ENCODE results near the gene C9. TPM values are rescaled to one million over a fixed set of nuclear protein-coding genes. Genes with fewer than 3 reads are reported as not detected.

The C9 gene
- total RNA-seq, 1 donor from 2014 or later: not detected

- H3K36me3 ChIP-seq: peaks cover 21% of the 10 kb centered on the region
- no peaks in the 10 kb centered on the region for H3K27me3 ChIP-seq (ENCODE audit: low read depth)
- no peak overlapping the region for H3K4me3 ChIP-seq
- peaks cover 62% of the 10 kb centered on the region for H3K4me1 ChIP-seq
- no peaks in the 10 kb centered on the region for H3K9me3 ChIP-seq (replicated peaks)
- no peak overlapping the region for H3K27ac ChIP-seq (replicated peaks)
- TF ChIP-seq, protein P1, sequence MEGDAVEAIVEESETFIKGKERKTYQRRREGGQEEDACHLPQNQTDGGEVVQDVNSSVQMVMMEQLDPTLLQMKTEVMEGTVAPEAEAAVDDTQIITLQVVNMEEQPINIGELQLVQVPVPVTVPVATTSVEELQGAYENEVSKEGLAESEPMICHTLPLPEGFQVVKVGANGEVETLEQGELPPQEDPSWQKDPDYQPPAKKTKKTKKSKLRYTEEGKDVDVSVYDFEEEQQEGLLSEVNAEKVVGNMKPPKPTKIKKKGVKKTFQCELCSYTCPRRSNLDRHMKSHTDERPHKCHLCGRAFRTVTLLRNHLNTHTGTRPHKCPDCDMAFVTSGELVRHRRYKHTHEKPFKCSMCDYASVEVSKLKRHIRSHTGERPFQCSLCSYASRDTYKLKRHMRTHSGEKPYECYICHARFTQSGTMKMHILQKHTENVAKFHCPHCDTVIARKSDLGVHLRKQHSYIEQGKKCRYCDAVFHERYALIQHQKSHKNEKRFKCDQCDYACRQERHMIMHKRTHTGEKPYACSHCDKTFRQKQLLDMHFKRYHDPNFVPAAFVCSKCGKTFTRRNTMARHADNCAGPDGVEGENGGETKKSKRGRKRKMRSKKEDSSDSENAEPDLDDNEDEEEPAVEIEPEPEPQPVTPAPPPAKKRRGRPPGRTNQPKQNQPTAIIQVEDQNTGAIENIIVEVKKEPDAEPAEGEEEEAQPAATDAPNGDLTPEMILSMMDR (IDR thresholded peaks at IDR 0.05; ENCODE audit: borderline replicate concordance): no peak
- DNase-seq: no peak
- intact Hi-C loops (cut with micrococcal nuclease): no loop called here
Observed at GRCh38 chr5:39396843-39397242, 32.5 kb upstream of the C9 start.

DNA sequence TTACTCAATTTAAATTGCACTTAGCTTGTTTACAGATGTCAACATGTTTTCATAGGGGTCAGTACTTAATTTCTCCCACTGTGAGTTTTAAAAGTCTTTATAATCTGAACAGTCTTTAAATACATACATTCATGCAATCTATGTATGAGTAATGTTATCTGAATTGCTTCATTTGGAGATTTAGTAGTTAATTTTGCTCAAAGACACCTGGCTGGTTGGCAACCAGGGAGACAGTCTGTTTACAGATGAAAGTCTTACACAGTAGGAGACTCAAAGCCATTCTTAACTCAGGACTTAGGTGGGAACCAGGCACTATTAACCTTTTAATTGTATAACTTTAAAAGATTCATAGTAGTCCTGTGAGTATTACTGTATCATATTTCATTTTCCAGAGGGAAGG lies 31.2 kb upstream of the C9 start:
- no peaks in the 10 kb centered on the region for H3K27me3 ChIP-seq (ENCODE audit: low read depth)
- intact Hi-C loops (cut with micrococcal nuclease): no loop called here
- peaks cover 52% of the 10 kb centered on the region for H3K4me1 ChIP-seq
- H3K4me3 ChIP-seq: no peak overlapping the region
- H3K27ac ChIP-seq (replicated peaks): no peak overlapping the region
- DNase-seq: no peak
- H3K9me3 ChIP-seq (replicated peaks): no peaks in the 10 kb centered on the region
- peaks cover 32% of the 10 kb centered on the region for H3K36me3 ChIP-seq
- TF ChIP-seq, protein P1 (IDR thresholded peaks at IDR 0.05; ENCODE audit: borderline replicate concordance): no peak

GRCh38 chr5:39394946-39395345 lies 30.7 kb upstream of the C9 start:
- Histone ChIP-seq H3K4me3 (no peak overlapping the region), H3K36me3 (peaks cover 38% of the 10 kb centered on the region), H3K4me1 (peaks cover 46% of the 10 kb centered on the region), H3K9me3 (replicated peaks) (no peaks in the 10 kb centered on the region), H3K27me3 (ENCODE audit: low read depth) (no peaks in the 10 kb centered on the region), H3K27ac (replicated peaks) (no peak overlapping the region)
- TF ChIP-seq, protein P1 (IDR thresholded peaks at IDR 0.05; ENCODE audit: borderline replicate concordance): no peak
- no peak for DNase-seq
- intact Hi-C loops (cut with micrococcal nuclease): no loop called here

DNA sequence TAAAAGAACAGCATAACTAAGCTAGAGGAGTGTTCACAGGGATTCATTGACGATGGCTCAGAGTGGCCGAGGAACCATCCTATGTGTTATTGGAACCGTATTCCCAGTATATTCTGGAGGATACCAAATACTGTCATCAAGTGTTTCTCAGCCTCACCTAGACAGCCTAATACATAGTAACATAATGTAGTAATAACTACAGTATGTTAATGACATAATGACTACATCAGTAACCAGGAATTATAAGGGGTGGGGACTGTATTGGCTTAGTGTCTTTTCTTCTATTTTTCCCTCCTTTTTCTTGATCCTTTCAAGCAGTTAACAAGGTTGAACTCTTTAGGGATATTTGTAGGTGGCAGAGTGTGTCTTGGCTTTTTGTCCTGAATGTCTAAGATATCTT lies 26.6 kb upstream of the C9 start:
- Histone ChIP-seq H3K36me3 (peaks cover 74% of the 10 kb centered on the region), H3K4me1 (peaks cover 8% of the 10 kb centered on the region), H3K27ac (replicated peaks) (no peak overlapping the region), H3K27me3 (ENCODE audit: low read depth) (no peaks in the 10 kb centered on the region), H3K4me3 (no peak overlapping the region), H3K9me3 (replicated peaks) (no peaks in the 10 kb centered on the region)
- TF ChIP-seq, protein P1 (IDR thresholded peaks at IDR 0.05; ENCODE audit: borderline replicate concordance): no peak
- intact Hi-C loops (cut with micrococcal nuclease): no loop called here
- DNase-seq: no peak

GRCh38 chr5:39387293-39387692 lies 23.0 kb upstream of the C9 start:
- TF ChIP-seq, protein P1 (IDR thresholded peaks at IDR 0.05; ENCODE audit: borderline replicate concordance): no peak

GRCh38 chr5:39384271-39384670 lies 20.0 kb upstream of the C9 start:
- Histone ChIP-seq H3K36me3 (peaks cover 70% of the 10 kb centered on the region), H3K9me3 (replicated peaks) (no peaks in the 10 kb centered on the region), H3K27me3 (ENCODE audit: low read depth) (no peaks in the 10 kb centered on the region), H3K4me1 (peaks cover 12% of the 10 kb centered on the region), H3K4me3 (no peak overlapping the region), H3K27ac (replicated peaks) (no peak overlapping the region)
- TF ChIP-seq, protein P1 (IDR thresholded peaks at IDR 0.05; ENCODE audit: borderline replicate concordance): no peak
- intact Hi-C loops (cut with micrococcal nuclease): no loop called here
- DNase-seq: no peak

More at GRCh38 chr5:39387293-39387692, 23.0 kb upstream of the C9 start:
- Histone ChIP-seq H3K9me3 (replicated peaks) (no peaks in the 10 kb centered on the region), H3K4me3 (no peak overlapping the region), H3K36me3 (peaks cover 82% of the 10 kb centered on the region), H3K27ac (replicated peaks) (no peak overlapping the region), H3K4me1 (no peaks in the 10 kb centered on the region), H3K27me3 (ENCODE audit: low read depth) (no peaks in the 10 kb centered on the region)
- intact Hi-C loops (cut with micrococcal nuclease): no loop called here
- no peak for DNase-seq
